ENCODE measurements around the gene OSBPL6.

- TF ChIP-seq CTCF (IDR thresholded peaks at IDR 0.05) (no peak), POLR2A (IDR thresholded peaks at IDR 0.05) (no peak)
Measured at GRCh38 chr2:178388287-178388686, 194.0 kb downstream of the OSBPL6 start.

Measured in esophagus squamous epithelium (tissue), 4 donors.